K562 (cell line): ENCODE results near the gene ZNF48. TPM values are rescaled to one million over a fixed set of nuclear protein-coding genes. Genes with fewer than 3 reads are reported as not detected.

Experiments
- BDP1 ChIP-seq: IDR thresholded peaks from 3 replicates; pipeline ENCODE4 v1.6.1; 2011; ENCODE audit not compliant: insufficient read length, insufficient read depth
- CEBPG ChIP-seq, 3 experiments: fragments of 200-800 bp in 1 of 3; sonication (Bioruptor generic) in 1 of 3; sonication (generic) in 1 of 3; formaldehyde crosslinking in 1 of 3; IDR thresholded peaks in 2 of 3; conservative IDR thresholded peaks in 1 of 3; 2 replicates each; pipeline versions ENCODE4 v1.6.1 to v1.8.0; 2016 to 2022; ENCODE audit warnings: missing compliant biosample characterization in 2 of 3, missing genetic modification characterization in 2 of 3, mild to moderate bottlenecking in 1 of 3, missing genetic modification reagents in 1 of 3
- ETS2 ChIP-seq: IDR thresholded peaks from 2 replicates; pipeline ENCODE4 v1.6.1; 2016; ENCODE audit warnings: borderline replicate concordance, missing genetic modification characterization, mild to moderate bottlenecking, moderate library complexity, missing compliant biosample characterization; ENCODE audit not compliant: poor library complexity, severe bottlenecking
- ETV6 ChIP-seq, 3 experiments: fragments of 150-350 bp in 1 of 3; sonication (generic) in 1 of 3; formaldehyde crosslinking in 1 of 3; IDR thresholded peaks; 2 replicates each; pipeline versions ENCODE4 v1.6.1 to v1.8.0; 2014 to 2022; ENCODE audit warnings: borderline replicate concordance in 2 of 3, low read depth in 2 of 3, antibody characterized with exemption in 1 of 3, low read length in 1 of 3, mild to moderate bottlenecking in 1 of 3, missing genetic modification reagents in 1 of 3
- GTF2F1 ChIP-seq: IDR thresholded peaks from 2 replicates; pipeline ENCODE4 v1.6.1; 2011; ENCODE audit warnings: low read depth, low read length, improper control_type of control experiment
- HDAC8 ChIP-seq: fragments of 450-650 bp; IDR thresholded peaks from 2 replicates; pipeline ENCODE4 v1.6.1; 2016; ENCODE audit warnings: mild to moderate bottlenecking, missing genetic modification characterization, moderate library complexity, missing compliant biosample characterization
- JUNB ChIP-seq: fragments of 450-650 bp; formaldehyde crosslinking; conservative IDR thresholded peaks from 2 replicates; pipeline ENCODE4 v1.4.0; 2020; ENCODE audit warnings: mild to moderate bottlenecking
- KDM1A ChIP-seq, 2 experiments: fragments of 450-650 bp; IDR thresholded peaks; 2 replicates each; pipeline ENCODE4 v1.6.1; 2016; ENCODE audit warnings: mild to moderate bottlenecking in 2 of 2
- MAZ ChIP-seq, 2 experiments: fragments of 450-650 bp in 1 of 2; sonication (generic) in 1 of 2; formaldehyde crosslinking; IDR thresholded peaks in 1 of 2; conservative IDR thresholded peaks in 1 of 2; 2 replicates each; pipeline versions ENCODE4 v1.4.0 to v1.5.0; 2020; ENCODE audit warnings: mild to moderate bottlenecking in 1 of 2, missing genetic modification reagents in 1 of 2
- POLR2A ChIP-seq: fragments of 450-650 bp; conservative IDR thresholded peaks from 2 replicates; pipeline ENCODE4 v1.6.1; 2016
- RBM17 ChIP-seq: fragments of 200-400 bp; formaldehyde crosslinking; IDR thresholded peaks from 2 replicates; pipeline ENCODE4 v1.6.1; 2017; ENCODE audit warnings: low read depth, mild to moderate bottlenecking, low read length, borderline replicate concordance
- SAFB2 ChIP-seq: fragments of 200-400 bp; formaldehyde crosslinking; IDR thresholded peaks from 2 replicates; pipeline ENCODE4 v1.6.1; 2018; ENCODE audit warnings: borderline replicate concordance, low read length, low read depth, moderate library complexity; ENCODE audit not compliant: severe bottlenecking
- SNAPC5 ChIP-seq: fragments of 250-450 bp; sonication (Bioruptor Pico); IDR thresholded peaks from 2 replicates; pipeline ENCODE4 v1.8.0; 2021; ENCODE audit warnings: moderate library complexity, mild to moderate bottlenecking, inconsistent platforms
- TAL1 ChIP-seq: fragments of 450-650 bp; IDR thresholded peaks from 2 replicates; pipeline ENCODE4 v1.6.1; 2016; ENCODE audit warnings: mild to moderate bottlenecking
- TEAD2 ChIP-seq: fragments of 450-650 bp; IDR thresholded peaks from 2 replicates; pipeline ENCODE4 v1.6.1; 2016; ENCODE audit warnings: missing genetic modification characterization, control low read depth, missing compliant biosample characterization
- ZBTB1 ChIP-seq: sonication (generic); formaldehyde crosslinking; IDR thresholded peaks from 2 replicates; pipeline ENCODE4 v1.8.1; 2023; ENCODE audit warnings: missing genetic modification reagents, low read depth, mild to moderate bottlenecking, borderline replicate concordance
- ZC3H8 ChIP-seq: fragments of 450-650 bp; IDR thresholded peaks from 2 replicates; pipeline ENCODE4 v1.6.1; 2017
- ZNF347 ChIP-seq: fragments of 450-650 bp; formaldehyde crosslinking; IDR thresholded peaks from 2 replicates; pipeline ENCODE4 v1.4.0; 2020; ENCODE audit warnings: low read depth, mild to moderate bottlenecking, moderate library complexity
- polyA plus RNA-seq, 8 experiments: library from polyadenylated mRNA; depleted of rRNA in 4 of 8; stranded (reverse) in 5 of 8; unstranded in 3 of 8; fragments of >200 nt; fragmentation: Nextera tagmentation in 2 of 8; fragmentation: Illumina TruSeq in 1 of 8; extraction: Ambion mirVana in 2 of 8; extraction: Trizol in 1 of 8; gene quantifications; 2 replicates each; pipeline versions ENCODE4 v1.2.1 to v1.2.3, GENCODE V29; 2011 to 2014; ENCODE audit warnings: inconsistent platforms in 1 of 8, missing spikeins in 1 of 8
- total RNA-seq, 7 experiments: library from RNA; depleted of rRNA in 6 of 7; stranded (reverse); fragments of >200 nt in 6 of 7; fragmentation: Illumina TruSeq in 2 of 7; extraction: Trizol in 2 of 7; gene quantifications; 2 replicates each; pipeline versions ENCODE4 v1.2.1 to v1.2.3, GENCODE V29; 2011 to 2021; ENCODE audit warnings: low replicate concordance in 1 of 7
- TF ChIP-seq, protein P1 (sequence below): fragments of 450-650 bp; IDR thresholded peaks from 2 replicates; pipeline ENCODE4 v1.6.1; 2018; ENCODE audit not compliant: partially characterized antibody
- TF ChIP-seq, protein P2 (sequence below): fragments of 450-650 bp; IDR thresholded peaks from 2 replicates; pipeline ENCODE4 v1.6.1; 2014; ENCODE audit warnings: low read depth, mild to moderate bottlenecking, moderate library complexity, borderline replicate concordance

ZNF48 gene
- total and polyA plus RNA-seq, 9 of the 15 experiments (the other 6 are each of a cell fraction or from before 2014, with no cell fraction given), result 0.38 to 11.6 (median 4.7) TPM

- TF ChIP-seq, protein P1, sequence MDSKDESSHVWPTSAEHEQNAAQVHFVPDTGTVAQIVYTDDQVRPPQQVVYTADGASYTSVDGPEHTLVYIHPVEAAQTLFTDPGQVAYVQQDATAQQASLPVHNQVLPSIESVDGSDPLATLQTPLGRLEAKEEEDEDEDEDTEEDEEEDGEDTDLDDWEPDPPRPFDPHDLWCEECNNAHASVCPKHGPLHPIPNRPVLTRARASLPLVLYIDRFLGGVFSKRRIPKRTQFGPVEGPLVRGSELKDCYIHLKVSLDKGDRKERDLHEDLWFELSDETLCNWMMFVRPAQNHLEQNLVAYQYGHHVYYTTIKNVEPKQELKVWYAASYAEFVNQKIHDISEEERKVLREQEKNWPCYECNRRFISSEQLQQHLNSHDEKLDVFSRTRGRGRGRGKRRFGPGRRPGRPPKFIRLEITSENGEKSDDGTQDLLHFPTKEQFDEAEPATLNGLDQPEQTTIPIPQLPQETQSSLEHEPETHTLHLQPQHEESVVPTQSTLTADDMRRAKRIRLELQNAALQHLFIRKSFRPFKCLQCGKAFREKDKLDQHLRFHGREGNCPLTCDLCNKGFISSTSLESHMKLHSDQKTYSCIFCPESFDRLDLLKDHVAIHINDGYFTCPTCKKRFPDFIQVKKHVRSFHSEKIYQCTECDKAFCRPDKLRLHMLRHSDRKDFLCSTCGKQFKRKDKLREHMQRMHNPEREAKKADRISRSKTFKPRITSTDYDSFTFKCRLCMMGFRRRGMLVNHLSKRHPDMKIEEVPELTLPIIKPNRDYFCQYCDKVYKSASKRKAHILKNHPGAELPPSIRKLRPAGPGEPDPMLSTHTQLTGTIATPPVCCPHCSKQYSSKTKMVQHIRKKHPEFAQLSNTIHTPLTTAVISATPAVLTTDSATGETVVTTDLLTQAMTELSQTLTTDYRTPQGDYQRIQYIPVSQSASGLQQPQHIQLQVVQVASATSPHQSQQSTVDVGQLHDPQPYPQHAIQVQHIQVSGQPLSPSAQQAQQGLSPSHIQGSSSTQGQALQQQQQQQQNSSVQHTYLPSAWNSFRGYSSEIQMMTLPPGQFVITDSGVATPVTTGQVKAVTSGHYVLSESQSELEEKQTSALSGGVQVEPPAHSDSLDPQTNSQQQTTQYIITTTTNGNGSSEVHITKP, result no peak
- TF ChIP-seq POLR2A (peak; percentile 79), CEBPG (CRISPR knock-in tag; IDR thresholded peaks at IDR 0.05) (no peak), CEBPG (tag; conservative IDR thresholded peaks at IDR 0.05 in 1 of 2, IDR thresholded peaks at IDR 0.05 in 1 of 2) (no peak), BDP1 (no peak), RBM17 (no peak), JUNB (CRISPR knock-in tag) (no peak), KDM1A (IDR thresholded peaks at IDR 0.05) (no peak), HDAC8 (tag) (0 out of 2 replicates have a peak, but pooled peaks have one; percentile 34), SNAPC5 (CRISPR knock-in tag) (no peak), ETS2 (tag) (no peak), ZC3H8 (no peak), GTF2F1 (no peak), ZBTB1 (no peak), ZNF347 (no peak), MAZ (CRISPR knock-in tag; conservative IDR thresholded peaks at IDR 0.05 in 1 of 2, IDR thresholded peaks at IDR 0.05 in 1 of 2) (peak in 1 of 2 experiments; percentile 5; a peak in 1 of 4 replicates), TAL1 (no peak), TEAD2 (tag) (no peak), SAFB2 (no peak), ETV6 (IDR thresholded peaks at IDR 0.05; ENCODE audit: borderline replicate concordance in 1 of 2, low read depth in 2 of 2, low read length in 1 of 2) (no peak), ETV6 (CRISPR knock-in tag; IDR thresholded peaks at IDR 0.05; ENCODE audit: borderline replicate concordance) (no peak)
- TF ChIP-seq, protein P2, sequence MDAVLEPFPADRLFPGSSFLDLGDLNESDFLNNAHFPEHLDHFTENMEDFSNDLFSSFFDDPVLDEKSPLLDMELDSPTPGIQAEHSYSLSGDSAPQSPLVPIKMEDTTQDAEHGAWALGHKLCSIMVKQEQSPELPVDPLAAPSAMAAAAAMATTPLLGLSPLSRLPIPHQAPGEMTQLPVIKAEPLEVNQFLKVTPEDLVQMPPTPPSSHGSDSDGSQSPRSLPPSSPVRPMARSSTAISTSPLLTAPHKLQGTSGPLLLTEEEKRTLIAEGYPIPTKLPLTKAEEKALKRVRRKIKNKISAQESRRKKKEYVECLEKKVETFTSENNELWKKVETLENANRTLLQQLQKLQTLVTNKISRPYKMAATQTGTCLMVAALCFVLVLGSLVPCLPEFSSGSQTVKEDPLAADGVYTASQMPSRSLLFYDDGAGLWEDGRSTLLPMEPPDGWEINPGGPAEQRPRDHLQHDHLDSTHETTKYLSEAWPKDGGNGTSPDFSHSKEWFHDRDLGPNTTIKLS, result no peak
These were observed 23.9 kb upstream of the ZNF48 start (continued) for GRCh38 chr16:30371248-30371816.
